ENCODE data around the gene HGFAC. TPM values are rescaled to one million over a fixed set of nuclear protein-coding genes. Genes with fewer than 3 reads are reported as not detected.

Gene HGFAC
- total and polyA plus RNA-seq, 4 donors, result 0.24 to 2.6 (median 0.37) TPM

DNA sequence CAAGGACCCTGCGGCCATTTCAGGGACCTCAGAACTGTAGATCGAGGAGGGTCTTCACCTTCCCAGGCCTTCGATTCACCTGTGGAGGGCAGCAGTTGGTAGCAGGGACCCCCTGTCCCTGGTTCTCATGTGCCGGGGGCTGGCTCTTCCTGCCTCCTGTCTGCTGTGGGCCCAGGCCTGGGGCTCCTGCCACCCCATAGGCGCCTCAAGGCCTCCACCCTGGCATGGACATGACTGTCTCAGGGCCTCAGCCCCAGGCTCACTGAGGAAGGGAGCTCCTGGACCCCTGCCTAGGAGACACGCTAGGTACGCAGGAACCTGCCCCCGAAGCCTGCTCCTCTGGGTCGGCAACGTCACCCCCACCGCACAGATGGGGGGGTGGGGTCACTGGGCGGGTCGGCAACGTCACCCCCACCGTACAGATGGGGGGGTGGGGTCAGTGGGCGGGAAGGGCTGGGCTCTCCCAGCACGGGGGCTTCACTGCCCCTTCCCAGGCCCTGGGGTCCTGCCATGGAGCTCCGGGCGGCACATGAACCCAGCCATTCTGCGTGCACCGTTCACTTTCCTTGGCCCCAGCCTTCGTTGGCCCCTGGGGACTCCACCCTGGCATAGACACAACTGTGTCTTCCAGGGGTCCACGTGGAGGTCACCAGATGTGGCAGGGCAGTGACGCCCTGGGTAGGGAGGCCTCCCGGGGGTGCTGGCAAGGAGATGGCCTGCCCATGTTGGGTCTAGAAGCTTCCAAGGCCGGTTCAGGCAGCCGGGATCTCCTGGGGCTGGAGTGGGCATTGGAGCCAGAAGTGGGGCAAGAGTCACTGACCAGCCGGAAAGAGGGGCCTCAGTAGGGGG lies 3.5 kb upstream of the HGFAC start:
- peaks cover 0 to 9% (median 0%) of the 10 kb centered on the region in 5 donors for H3K4me1 ChIP-seq (ENCODE audit: control insufficient read depth in 5 of 5, insufficient read depth in 5 of 5, low read length in 5 of 5)
- H3K27ac ChIP-seq (ENCODE audit: low read depth in 1 of 2, low read length in 1 of 2), result no peak overlapping the region
- H3K9ac ChIP-seq (ENCODE audit: insufficient read depth in 1 of 2, low read length in 2 of 2), result no peak overlapping the region
- no peak for ATAC-seq (ENCODE audit: insufficient read depth, low FRiP score)
- peaks cover 0 to 5% (median 2%) of the 10 kb centered on the region in 4 donors for H3K36me3 ChIP-seq (ENCODE audit: control insufficient read depth in 4 of 4, insufficient read depth in 4 of 4, low read length in 4 of 4)
- no peaks in the 10 kb centered on the region for H3K9me3 ChIP-seq (ENCODE audit: control insufficient read depth in 4 of 4, insufficient read depth in 3 of 4, low read length in 3 of 4)
- no peaks in the 10 kb centered on the region for H3K27me3 ChIP-seq (ENCODE audit: control insufficient read depth in 3 of 3, insufficient read depth in 3 of 3, low read length in 2 of 3)
- WGBS, 2 donors, result 77 to 79% methylated on average over 25 to 28 of the region's 28 CpGs
- no peak for DNase-seq
- H3K4me3 ChIP-seq, result no peak overlapping the region
- TF ChIP-seq, protein P1, sequence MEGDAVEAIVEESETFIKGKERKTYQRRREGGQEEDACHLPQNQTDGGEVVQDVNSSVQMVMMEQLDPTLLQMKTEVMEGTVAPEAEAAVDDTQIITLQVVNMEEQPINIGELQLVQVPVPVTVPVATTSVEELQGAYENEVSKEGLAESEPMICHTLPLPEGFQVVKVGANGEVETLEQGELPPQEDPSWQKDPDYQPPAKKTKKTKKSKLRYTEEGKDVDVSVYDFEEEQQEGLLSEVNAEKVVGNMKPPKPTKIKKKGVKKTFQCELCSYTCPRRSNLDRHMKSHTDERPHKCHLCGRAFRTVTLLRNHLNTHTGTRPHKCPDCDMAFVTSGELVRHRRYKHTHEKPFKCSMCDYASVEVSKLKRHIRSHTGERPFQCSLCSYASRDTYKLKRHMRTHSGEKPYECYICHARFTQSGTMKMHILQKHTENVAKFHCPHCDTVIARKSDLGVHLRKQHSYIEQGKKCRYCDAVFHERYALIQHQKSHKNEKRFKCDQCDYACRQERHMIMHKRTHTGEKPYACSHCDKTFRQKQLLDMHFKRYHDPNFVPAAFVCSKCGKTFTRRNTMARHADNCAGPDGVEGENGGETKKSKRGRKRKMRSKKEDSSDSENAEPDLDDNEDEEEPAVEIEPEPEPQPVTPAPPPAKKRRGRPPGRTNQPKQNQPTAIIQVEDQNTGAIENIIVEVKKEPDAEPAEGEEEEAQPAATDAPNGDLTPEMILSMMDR (IDR thresholded peaks at IDR 0.05; ENCODE audit: control extremely low read depth, extremely low read depth), result no peak

DNA sequence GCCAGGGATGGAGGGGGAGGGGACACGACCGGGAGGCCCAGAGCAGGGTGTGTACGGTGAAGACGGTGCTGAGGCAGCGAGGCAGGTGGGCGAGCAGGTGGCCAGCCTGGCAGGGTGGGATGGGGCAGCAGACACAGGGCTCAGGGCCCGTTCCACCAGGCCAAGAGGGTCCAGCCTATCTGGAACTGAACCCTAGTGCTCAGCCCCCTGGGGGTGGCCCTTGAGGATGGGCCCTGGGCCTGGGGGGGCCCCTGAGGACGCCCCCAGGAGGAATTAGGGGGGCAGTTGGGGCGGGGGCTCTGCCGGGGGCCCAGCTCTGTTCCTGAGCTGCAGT lies 3.0 kb upstream of the HGFAC start:
- Histone ChIP-seq H3K4me1 (ENCODE audit: control insufficient read depth in 5 of 5, insufficient read depth in 5 of 5, low read length in 5 of 5) (peaks cover 0 to 9% (median 0%) of the 10 kb centered on the region in 5 donors), H3K4me3 (no peak overlapping the region), H3K27me3 (ENCODE audit: control insufficient read depth in 3 of 3, insufficient read depth in 3 of 3, low read length in 2 of 3) (no peaks in the 10 kb centered on the region), H3K9me3 (ENCODE audit: control insufficient read depth in 4 of 4, insufficient read depth in 3 of 4, low read length in 3 of 4) (no peaks in the 10 kb centered on the region), H3K27ac (ENCODE audit: low read depth in 1 of 2, low read length in 1 of 2) (no peak overlapping the region), H3K9ac (ENCODE audit: insufficient read depth in 1 of 2, low read length in 2 of 2) (no peak overlapping the region), H3K36me3 (ENCODE audit: control insufficient read depth in 4 of 4, insufficient read depth in 4 of 4, low read length in 4 of 4) (peaks cover 0 to 2% (median under 1%) of the 10 kb centered on the region in 4 donors)
- 79 to 89% methylated on average over 10 of the region's 10 CpGs for WGBS, 2 donors
- no peak for DNase-seq
- no peak for ATAC-seq (ENCODE audit: insufficient read depth, low FRiP score)
- TF ChIP-seq, protein P1 (IDR thresholded peaks at IDR 0.05; ENCODE audit: control extremely low read depth, extremely low read depth), result no peak

DNA sequence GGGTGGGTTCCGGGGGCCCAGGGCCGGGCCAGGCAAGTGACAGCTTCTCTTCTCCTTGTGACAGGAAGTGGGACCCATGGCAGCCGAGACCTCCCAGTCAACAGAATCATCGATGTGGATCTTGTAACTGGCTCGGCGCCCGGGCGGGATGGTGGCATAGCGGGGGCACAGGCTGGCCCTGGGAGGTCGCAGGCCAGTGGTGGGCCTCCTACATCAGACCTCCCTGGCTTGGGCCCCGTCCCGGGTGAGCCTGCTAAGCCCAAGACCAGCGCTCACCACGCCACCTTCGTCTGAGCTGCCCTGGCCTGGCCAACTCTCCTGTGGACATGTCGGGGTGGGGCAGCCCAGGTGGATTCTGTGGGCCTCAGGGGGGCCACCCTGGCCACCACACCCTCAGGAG lies 2.4 kb upstream of the HGFAC start:
- DNase-seq, result no peak
- no peak overlapping the region for H3K27ac ChIP-seq (ENCODE audit: low read depth in 1 of 2, low read length in 1 of 2)
- WGBS, 2 donors, result 76 to 82% methylated on average over 16 of the region's 16 CpGs
- TF ChIP-seq, protein P1 (IDR thresholded peaks at IDR 0.05; ENCODE audit: control extremely low read depth, extremely low read depth), result no peak
- no peaks in the 10 kb centered on the region for H3K9me3 ChIP-seq (ENCODE audit: control insufficient read depth in 4 of 4, insufficient read depth in 3 of 4, low read length in 3 of 4)
- no peak overlapping the region for H3K9ac ChIP-seq (ENCODE audit: insufficient read depth in 1 of 2, low read length in 2 of 2)
- H3K4me3 ChIP-seq, result no peak overlapping the region
- H3K27me3 ChIP-seq (ENCODE audit: control insufficient read depth in 3 of 3, insufficient read depth in 3 of 3, low read length in 2 of 3), result no peaks in the 10 kb centered on the region
- peaks cover 0 to under 1% (median 0%) of the 10 kb centered on the region in 4 donors for H3K36me3 ChIP-seq (ENCODE audit: control insufficient read depth in 4 of 4, insufficient read depth in 4 of 4, low read length in 4 of 4)
- no peak for ATAC-seq (ENCODE audit: insufficient read depth, low FRiP score)
- peaks cover 0 to 9% (median 0%) of the 10 kb centered on the region in 5 donors for H3K4me1 ChIP-seq (ENCODE audit: control insufficient read depth in 5 of 5, insufficient read depth in 5 of 5, low read length in 5 of 5)

All from lung (tissue), 12 donors.